DMS53 treated with DMSO at 0.1 percent for 48 hours (cell line): ENCODE measurements around the gene MSI2.

Experiments
- DNase-seq: peaks from one replicate; lab custom pipeline; 2025; ENCODE audit not compliant: unreplicated experiment; lab: John Stamatoyannopoulos, UW

Gene MSI2

GRCh38 chr17:57516290-57517230, 260.2 kb downstream of the MSI2 start:
- DNase-seq = no peak

GRCh38 chr17:57517273-57517631, 260.9 kb downstream of the MSI2 start:
- DNase-seq = no peak

- DNase-seq = no peak
These were observed 261.5 kb downstream of the MSI2 start for GRCh38 chr17:57517632-57518456.

- DNase-seq = peak; percentile 50
These were observed 262.6 kb downstream of the MSI2 start for GRCh38 chr17:57518587-57519581.

- DNase-seq = no peak
These were observed 263.5 kb downstream of the MSI2 start for GRCh38 chr17:57519800-57520199.

DNA sequence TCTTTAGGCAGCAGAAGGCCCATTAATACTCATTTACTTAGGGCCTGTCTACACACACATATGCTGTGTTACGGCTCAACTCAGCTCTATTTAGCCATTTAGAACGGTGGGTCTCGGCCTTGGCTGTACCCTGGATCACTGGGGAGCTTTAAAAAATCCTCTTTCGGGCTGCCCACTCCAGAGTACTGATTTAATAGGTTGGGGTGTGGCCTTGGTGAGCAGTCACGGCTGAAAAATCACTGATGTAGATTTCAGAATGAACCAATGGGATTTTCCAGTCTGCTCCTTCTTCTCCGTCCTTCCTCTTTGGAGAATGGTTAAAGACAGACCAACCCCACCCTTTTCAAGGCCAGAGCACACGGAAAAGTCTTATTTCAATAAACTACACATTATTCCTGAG, 265.3 kb downstream of the MSI2 start:
- DNase-seq = no peak

- no peak for DNase-seq
These were observed 266.0 kb downstream of the MSI2 start for GRCh38 chr17:57522042-57523005.

- no peak for DNase-seq
These were observed 267.8 kb downstream of the MSI2 start for GRCh38 chr17:57523926-57524632.

DNA sequence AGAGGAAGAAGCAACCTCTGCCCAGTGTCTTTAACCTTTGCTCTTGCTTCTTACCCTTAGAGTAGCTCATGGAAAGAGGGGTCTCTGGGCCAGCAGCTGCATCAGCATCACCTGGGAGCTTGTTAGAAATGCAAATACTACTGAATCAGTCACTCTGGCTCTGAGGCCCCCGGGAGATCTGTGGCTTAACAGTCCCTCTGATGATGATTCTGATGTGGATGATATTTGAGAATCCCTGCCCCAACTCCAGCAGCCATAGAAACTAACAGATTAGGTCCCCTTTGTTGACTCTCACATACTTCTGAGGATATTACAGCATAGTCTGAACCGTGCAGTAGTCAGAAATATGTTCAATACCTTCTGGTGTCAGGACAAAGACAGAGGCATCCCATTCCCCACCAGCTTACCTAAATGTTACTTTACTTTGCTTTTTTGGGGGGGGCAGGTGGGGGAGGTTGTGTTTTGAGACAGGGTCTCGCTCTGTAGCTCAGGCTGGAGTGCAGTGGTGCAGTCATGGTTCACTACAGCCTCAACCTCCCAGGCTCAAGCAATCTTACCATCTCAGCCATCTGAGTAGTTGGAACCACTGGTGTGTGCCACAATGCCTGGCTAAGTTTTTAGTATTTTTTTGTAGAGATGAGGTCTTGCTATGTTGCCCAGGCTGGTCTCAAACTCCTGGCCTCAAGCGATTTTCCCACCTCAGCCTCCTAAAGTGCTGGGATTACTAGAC, 268.7 kb downstream of the MSI2 start:
- no peak for DNase-seq

- DNase-seq = no peak
These were observed 271.1 kb downstream of the MSI2 start for GRCh38 chr17:57527221-57528057.

DNA sequence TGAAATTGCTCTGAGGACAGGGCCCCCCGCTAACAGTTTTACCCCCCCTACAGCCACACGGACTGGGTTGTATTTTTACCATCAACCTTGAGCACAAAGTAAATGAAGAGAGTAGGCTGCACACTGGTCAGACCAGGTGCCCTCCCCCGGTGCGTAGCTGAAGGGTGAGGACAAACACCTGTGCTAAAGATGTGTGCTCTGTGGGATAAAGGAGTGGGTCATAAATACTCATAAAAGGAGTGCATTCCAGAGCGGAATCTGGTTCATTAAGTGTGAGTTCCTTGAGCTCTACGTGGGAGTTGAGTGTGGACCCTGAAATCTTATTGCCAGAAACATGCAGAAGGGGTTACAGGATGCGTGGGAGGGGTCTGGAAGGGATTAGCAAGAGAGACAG, 271.7 kb downstream of the MSI2 start:
- DNase-seq = no peak

- DNase-seq = no peak
These were observed 273.7 kb downstream of the MSI2 start for GRCh38 chr17:57530026-57530425.

DNA sequence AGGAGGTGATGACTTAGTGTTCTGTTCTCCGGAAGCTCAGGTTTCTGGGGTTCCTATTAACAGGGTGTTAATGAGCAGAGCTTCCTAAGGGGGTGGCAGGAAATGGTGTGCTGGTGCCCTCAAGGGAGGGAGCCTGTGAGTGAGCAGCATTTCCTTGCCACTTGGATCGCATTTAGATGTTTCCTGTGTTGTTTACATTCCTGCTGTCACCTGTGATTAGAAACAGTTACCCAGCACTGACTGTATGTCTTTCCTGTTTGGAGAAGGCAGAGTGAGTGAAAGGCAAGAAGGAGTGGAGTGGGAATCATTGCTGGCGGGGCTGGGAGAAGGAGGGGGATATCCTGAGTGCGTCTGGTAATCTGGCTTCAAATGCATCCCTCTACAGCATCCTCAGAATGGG, 274.2 kb downstream of the MSI2 start:
- DNase-seq = no peak

DNA sequence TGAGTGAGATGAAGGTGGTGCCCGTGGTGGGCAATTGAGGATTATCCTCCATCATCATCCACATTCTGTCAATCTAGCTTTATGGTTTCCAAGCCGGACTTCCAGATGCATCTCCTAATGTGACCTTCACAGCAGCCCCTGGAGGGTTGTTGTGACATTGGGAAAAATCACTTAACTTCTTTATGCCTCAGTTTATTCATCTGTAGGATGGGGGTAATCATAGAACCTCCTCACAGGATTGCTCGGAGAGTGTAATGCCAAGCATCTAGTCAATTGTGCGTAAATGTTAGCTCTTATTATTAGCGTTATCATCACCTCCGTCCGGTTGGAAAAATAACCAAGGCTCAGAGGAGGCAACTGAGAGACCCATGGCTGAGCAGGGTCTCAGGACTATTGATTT, 274.8 kb downstream of the MSI2 start:
- DNase-seq = no peak

GRCh38 chr17:57531648-57532504, 275.6 kb downstream of the MSI2 start:
- no peak for DNase-seq

GRCh38 chr17:57532556-57532955, 276.2 kb downstream of the MSI2 start:
- no peak for DNase-seq

DNA sequence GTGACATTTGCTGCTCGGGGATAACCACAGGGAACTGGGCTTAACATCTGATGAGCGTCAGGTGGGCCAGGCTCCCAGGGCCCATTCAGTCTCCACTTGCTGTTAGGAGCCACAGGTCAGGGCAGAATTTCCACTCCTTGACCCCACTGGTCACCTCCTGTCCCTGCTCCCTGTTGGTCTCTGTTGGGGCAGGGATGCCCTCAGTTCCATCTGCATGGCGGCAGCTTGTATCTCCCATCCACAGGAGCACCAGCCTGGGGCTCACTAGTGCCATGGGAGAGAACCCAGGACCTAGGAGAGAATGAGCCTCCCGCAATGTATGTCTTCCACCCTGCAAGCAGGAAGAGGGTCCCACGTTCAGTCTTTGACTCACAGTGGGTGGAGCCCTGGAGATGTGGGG, 276.6 kb downstream of the MSI2 start:
- no peak for DNase-seq
